LoVo (cell line): ENCODE results near the gene SPAG17.

Experiments used
- DNase-seq: peaks from one replicate; pipeline ENCODE4 v3.0.0-alpha.2; 2016; ENCODE audit warnings: low spot score

Gene SPAG17

GRCh38 chr1:118118873-118119463, 66.1 kb downstream of the SPAG17 start:
- DNase-seq: no peak

DNA sequence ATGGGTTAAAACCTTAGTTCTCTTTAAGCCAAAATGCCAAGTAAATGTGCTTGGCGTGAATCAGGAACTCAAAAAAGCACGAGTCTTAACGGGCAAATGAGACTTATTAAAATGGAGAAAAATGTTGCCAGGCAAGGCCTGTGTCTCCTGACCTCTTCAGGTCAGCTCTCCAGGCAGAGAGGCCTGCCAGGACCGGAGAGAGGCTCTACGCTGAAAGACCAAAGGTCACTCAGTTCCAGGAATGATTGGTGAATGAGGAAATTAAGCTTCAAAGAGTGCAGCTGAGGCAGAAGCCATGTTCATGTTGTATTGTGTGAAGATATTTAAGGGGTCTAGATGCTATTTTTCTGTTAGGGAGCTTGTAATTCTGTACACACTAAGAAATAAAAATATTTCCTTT, 66.6 kb downstream of the SPAG17 start:
- no peak for DNase-seq

DNA sequence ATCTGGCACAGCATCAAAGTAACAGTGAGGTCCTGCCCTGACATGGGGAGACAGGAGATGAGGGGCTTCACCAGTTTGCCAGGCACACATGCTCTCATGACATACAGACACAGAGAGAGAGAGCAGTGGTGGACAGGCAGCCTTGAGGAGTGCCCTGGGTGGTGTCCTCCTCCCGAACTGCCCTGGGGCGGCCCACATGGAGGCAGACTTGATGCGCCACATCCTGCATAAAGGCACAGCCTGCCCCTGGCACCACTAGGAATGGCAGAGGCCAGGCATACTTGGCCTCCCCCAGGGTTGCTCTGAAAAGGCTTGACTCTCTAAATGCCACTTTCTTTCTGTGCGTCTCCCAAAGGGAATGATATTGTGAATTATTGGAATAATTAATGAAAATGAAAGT, 67.5 kb downstream of the SPAG17 start:
- no peak for DNase-seq

DNA sequence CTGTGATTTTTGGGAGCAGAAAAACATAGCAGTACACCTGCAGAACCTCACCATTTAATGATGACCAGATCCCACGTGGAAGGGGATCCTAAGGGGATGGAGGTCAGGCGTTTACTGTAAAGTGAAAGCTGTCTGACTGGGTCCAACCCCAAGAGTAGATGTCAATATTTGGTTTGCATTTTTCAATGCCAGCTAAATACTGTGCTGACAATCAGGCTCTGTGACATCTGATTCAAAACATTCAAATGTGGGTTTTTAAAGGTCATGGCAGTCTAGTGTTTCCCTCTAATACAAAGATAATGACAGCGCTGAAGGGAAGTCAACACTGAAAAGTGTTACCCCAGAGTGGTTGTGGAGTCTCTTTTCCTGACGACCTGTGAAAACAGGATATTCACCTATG, 68.1 kb downstream of the SPAG17 start:
- no peak for DNase-seq

GRCh38 chr1:118116401-118116800, 68.6 kb downstream of the SPAG17 start:
- DNase-seq: no peak

DNA sequence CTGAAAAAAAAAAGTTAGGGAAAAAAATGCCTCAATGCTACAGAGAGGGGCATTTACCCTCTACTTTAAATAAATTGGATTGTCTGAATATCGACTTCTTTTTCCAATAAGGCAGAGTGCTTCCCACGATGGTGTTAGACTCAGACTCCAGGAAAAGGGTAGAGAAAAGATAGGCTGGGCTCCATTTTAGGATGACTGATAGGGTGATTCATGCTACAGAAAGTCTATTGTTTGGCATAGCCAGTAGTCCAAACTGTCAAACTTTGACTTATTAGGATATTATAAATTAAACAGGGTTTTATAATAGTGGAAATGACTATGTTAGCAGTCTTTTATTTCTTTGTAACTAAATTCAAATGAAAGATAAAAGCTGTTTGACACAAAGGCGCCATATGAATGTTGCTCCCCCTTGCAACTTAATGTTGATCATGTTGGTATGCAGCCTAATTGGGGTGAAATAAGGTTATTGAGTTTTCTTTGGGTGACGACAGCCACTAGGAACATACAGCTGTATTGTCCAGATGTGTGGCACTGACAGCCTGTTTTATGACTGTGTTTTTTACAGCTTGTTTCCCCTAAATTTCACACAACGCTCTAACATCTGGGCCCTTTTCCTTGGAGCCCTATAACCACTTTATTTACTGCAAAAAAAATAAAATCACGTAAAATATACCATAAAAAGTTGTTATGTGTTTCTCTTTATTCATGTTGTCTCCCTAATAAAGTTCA, 69.3 kb downstream of the SPAG17 start:
- no peak for DNase-seq

DNA sequence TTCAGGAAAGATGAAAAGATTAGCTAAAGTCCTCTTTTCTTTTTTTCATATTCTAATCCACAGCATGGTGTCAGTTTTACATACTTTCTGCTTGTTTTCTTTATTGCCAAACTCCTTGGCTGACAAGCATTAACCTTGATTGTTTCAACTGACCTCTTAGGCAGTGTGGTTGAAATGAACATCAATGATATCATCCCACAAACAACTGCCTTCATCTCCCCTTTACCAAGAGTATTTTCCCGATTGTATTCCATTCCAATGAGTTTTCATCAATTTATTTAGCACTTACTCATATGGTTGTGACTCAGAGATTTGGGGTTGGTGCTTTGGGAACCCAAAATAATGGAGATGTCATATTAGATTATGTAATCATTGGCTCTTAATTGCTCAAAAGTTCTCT, 71.8 kb downstream of the SPAG17 start:
- no peak for DNase-seq

DNA sequence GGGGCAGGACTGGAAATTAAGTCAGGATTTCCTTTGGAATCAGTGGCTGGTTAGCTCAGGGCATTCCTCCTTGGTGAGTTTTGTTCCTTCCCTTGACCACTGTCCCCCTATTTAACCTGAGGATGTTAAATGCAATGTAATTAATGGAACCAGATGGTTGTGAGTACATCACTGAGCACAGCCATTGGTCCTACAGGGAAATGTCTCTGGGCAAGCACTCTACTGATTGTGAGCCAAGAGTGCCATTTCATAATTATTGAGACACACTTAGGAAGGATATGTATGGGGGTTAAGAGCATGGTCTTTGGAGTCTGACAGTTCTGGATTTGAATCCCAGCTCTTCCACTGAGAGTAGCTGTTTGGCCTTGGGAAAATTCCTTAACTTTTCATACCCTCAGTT, 74.4 kb downstream of the SPAG17 start:
- no peak for DNase-seq

- DNase-seq: no peak
Observed at GRCh38 chr1:118104951-118105350, 80.1 kb downstream of the SPAG17 start.

- no peak for DNase-seq
Observed at GRCh38 chr1:118102445-118102844, 82.6 kb downstream of the SPAG17 start.

DNA sequence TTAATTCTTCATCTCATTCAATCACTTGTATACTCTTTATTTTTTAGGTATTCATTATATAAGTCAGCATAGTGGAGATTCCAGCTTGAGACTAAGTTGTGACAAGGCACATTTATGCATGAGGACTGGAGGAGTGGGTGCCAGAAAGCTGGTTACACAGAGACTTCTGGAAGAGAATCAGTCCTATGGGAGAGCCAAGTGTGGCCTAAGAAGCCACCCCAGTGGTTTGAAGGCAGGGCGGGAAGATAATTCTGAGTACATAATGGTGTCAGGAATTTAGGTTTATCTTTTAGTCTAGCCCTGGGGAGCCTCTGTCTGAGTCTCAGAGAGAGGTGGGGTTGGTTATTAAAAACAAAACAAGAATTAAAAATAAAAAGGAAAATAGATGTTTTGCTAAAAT, 83.0 kb downstream of the SPAG17 start:
- DNase-seq: no peak

GRCh38 chr1:118101515-118101844, 83.5 kb downstream of the SPAG17 start:
- no peak for DNase-seq

GRCh38 chr1:118100686-118101514, 84.1 kb downstream of the SPAG17 start:
- no peak for DNase-seq

DNA sequence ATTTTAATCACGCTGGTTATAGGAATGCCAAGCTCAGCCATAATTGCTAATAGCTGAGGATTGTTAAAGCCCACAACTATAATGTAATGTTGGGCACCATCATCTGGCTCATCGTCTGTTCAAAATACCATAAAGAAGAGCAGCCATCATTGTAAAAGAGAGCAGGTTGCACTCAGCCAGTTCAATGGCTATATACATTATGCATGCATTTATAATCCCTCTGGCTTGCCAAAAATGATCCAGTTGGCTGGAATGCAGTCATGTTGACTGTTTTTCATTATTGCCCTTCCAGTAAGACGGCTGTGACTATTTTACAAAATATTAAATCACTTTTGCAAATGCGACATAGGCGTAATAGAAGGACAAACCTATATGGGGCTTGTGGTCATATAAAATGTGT, 85.3 kb downstream of the SPAG17 start:
- DNase-seq: no peak

- DNase-seq: no peak
Observed at GRCh38 chr1:118097622-118098348, 87.2 kb downstream of the SPAG17 start.

GRCh38 chr1:118093017-118093416, 92.0 kb downstream of the SPAG17 start:
- no peak for DNase-seq

DNA sequence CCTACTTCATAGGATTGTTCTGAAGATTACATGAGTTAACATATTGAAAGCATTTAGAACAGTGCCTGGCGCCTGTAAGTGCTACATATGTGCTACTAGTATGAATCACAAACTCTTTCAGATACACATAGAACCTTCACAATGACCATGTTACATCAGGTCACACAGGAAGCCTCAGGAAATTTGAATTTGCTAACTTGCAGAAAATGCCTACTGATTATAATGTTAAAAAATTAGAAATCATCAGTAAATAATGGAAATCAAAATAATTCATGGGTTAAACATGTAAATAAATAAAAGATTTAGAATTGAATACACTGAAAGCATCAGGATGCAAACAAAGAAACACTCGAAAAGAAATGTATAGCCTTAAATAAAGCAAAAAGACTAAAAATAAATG, 94.9 kb downstream of the SPAG17 start:
- DNase-seq: no peak

- DNase-seq: no peak
Observed at GRCh38 chr1:118085365-118085764, 99.7 kb downstream of the SPAG17 start.

DNA sequence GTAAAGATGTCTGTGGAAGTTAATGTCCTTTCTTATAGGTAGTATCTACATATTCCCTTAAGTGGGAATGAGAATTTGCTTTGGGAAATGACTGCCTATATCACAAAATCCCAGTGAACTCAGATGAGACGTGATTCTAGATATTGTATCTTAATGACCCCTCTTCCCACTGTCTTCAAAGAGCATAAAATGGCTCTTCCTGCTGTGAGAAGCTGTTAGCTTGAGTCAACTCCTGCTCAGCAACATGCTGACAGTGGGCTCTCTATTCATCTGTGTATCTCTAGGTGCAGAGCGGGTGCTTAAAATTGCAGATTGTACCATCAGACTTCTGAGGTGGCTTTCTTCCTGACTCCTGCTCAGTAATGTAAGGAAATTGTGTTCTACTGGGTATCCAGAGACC, 100.6 kb downstream of the SPAG17 start:
- DNase-seq: no peak

GRCh38 chr1:118082984-118083383, 102.0 kb downstream of the SPAG17 start:
- DNase-seq: no peak

GRCh38 chr1:118081387-118081786, 103.6 kb downstream of the SPAG17 start:
- no peak for DNase-seq

GRCh38 chr1:118077331-118078045, 107.5 kb downstream of the SPAG17 start:
- peak; percentile 15 for DNase-seq
